Loucy (cell line): ENCODE measurements around the gene NCF4.

Experiments used
- CTCF ChIP-seq: fragments of 200-600 bp; sonication (generic); conservative IDR thresholded peaks from 2 replicates; pipeline ENCODE4 v1.5.1; 2014; ENCODE audit warnings: mild to moderate bottlenecking, antibody characterized with exemption, low read length
- EZH2phosphoT487 ChIP-seq: fragments of 200-600 bp; IDR thresholded peaks from 2 replicates; pipeline ENCODE4 v1.6.1; 2018; ENCODE audit warnings: antibody characterized with exemption, mild to moderate bottlenecking, moderate library complexity, borderline replicate concordance

- no peak for TF ChIP-seq CTCF
- no peak for TF ChIP-seq EZH2phosphoT487
Measured at GRCh38 chr22:36891646-36892045, 30.8 kb downstream of the NCF4 start.
